HUES64 (cell line): ENCODE measurements around the gene TMEM132A.

ENCODE experiments used
- H3K27ac ChIP-seq: 2 replicates; pipeline ENCODE4 v1.7.0; 2013; ENCODE audit warnings: low read depth, low read length, inconsistent platforms
- H3K27me3 ChIP-seq: 2 replicates; pipeline ENCODE4 v1.6.1; 2013; ENCODE audit warnings: mild to moderate bottlenecking, low read length; ENCODE audit not compliant: insufficient read depth
- H3K36me3 ChIP-seq: 2 replicates; pipeline ENCODE4 v1.6.1; 2013; ENCODE audit warnings: mild to moderate bottlenecking, low read length; ENCODE audit not compliant: insufficient read depth
- H3K4me1 ChIP-seq: 2 replicates; pipeline ENCODE4 v1.6.1; 2013; ENCODE audit warnings: mild to moderate bottlenecking, low read length, moderate library complexity; ENCODE audit not compliant: insufficient read depth
- H3K4me3 ChIP-seq: 2 replicates; pipeline ENCODE4 v1.5.1; 2013; ENCODE audit warnings: mild to moderate bottlenecking, low read length, moderate library complexity
- H3K9ac ChIP-seq: 2 replicates; pipeline ENCODE4 v1.6.1; 2013; ENCODE audit warnings: mild to moderate bottlenecking, low read depth, low read length
- H3K9me3 ChIP-seq: 2 replicates; pipeline ENCODE4 v1.6.1; 2013; ENCODE audit warnings: low read depth, low read length; ENCODE audit not compliant: insufficient read depth
- WGBS: fragments of 150-250, 120-280 bp; methylation state at CpG from one replicate; pipeline ENCODE4 v1.1.7; 2013; ENCODE audit warnings: missing lambda C conversion rate; 5-methylcytosine and 5-hydroxymethylcytosine counted together

TMEM132A gene

DNA sequence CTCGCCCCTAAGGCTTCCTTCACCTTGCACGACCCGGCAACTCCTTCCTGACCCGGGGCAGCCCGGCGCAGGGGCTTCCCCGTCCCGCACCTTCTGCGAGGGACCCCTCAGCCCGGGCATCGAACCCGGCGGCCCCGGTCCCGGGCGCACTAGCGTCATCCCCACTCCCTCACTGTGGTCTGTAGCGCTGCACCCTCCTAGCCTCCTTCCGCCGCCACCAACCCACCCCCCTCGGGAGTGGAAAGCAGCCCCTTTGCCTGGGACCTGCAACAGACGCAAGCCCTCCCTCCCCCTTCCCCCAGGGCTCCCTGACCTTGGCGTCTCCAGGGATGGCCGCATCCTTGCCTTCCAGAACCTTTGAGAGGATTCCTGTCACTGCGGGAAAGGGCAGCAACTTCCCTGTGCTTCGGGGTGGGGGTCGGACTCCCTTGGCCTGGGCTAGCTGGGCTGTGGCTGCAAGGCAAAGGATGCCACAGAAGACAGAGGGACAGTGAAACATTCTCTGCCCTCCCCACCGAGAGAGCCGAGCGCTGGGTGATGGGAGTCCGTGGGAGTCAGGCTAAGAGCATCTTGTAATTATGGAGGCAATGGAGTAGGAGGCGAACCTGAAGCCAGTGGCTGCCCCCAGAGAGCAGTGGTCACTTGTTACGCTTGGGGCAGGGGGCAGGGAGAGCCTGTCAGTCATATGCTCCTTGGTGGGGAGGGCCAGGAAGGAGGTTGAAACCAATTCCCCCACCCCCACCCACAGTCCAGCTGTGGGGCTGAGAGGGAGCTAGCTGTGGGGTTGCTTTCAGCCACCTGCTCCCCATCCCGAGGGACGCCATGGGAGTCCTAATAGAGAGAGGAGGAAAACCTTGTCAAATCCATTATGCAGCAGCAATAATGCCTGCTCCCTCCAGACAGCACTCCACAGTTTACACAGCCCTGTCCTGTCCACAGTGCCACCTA lies 920 bp downstream of the TMEM132A start:
- peaks cover 4% of the 10 kb centered on the region; the same call in 1 of the 2 replicates for H3K27me3 ChIP-seq
- WGBS, result 1% methylated on average over 33 of the region's 35 CpGs
- H3K27ac ChIP-seq, result no peak overlapping the region
- peaks cover 6% of the 10 kb centered on the region for H3K4me1 ChIP-seq
- H3K36me3 ChIP-seq, result peaks cover 55% of the 10 kb centered on the region
- no peaks in the 10 kb centered on the region for H3K9me3 ChIP-seq
- peak overlapping the region; percentile 82 for H3K9ac ChIP-seq
- H3K4me3 ChIP-seq, result peak overlapping the region; percentile 86

- peak overlapping the region; percentile 86 for H3K4me3 ChIP-seq
- WGBS, result 63% methylated on average over 6 of the region's 6 CpGs
- peaks cover 6% of the 10 kb centered on the region for H3K4me1 ChIP-seq
- no peaks in the 10 kb centered on the region for H3K9me3 ChIP-seq
- H3K36me3 ChIP-seq, result peaks cover 55% of the 10 kb centered on the region
- no peak overlapping the region for H3K27ac ChIP-seq
- no peak overlapping the region for H3K9ac ChIP-seq
- peaks cover 4% of the 10 kb centered on the region; the same call in 1 of the 2 replicates for H3K27me3 ChIP-seq
Measured at GRCh38 chr11:60925868-60926267, 1.6 kb downstream of the TMEM132A start.

- peaks cover 56% of the 10 kb centered on the region for H3K36me3 ChIP-seq
Measured at GRCh38 chr11:60926500-60926899, 2.2 kb downstream of the TMEM132A start.

DNA sequence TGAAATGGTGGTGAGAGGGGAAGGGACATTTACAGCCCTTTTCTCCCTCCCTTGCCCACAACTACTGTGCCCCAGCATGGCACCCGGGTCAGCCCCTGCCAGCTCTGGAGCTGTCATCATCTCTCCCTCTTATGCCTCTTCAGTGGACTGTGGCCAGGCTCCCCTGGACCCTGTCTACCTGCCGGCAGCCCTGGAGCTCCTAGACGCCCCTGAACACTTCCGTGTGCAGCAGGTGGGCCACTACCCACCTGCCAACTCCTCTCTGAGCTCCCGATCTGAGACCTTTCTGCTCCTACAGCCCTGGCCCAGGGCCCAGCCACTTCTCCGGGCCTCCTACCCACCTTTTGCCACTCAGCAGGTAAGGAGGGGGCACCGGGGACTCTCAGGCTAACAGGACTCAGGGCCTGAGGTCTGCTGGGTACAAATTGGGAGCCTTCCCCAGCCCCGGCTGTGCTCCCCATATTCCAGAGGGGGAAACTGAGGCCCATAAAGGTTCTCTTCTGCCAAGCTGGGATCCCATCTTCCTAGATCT lies 2.9 kb downstream of the TMEM132A start:
- H3K27ac ChIP-seq, result no peak overlapping the region
- H3K4me3 ChIP-seq, result no peak overlapping the region
- peaks cover 4% of the 10 kb centered on the region; the same call in 1 of the 2 replicates for H3K27me3 ChIP-seq
- 92% methylated on average over 8 of the region's 8 CpGs for WGBS
- H3K9me3 ChIP-seq, result no peaks in the 10 kb centered on the region
- H3K4me1 ChIP-seq, result peaks cover 6% of the 10 kb centered on the region
- H3K36me3 ChIP-seq, result peaks cover 59% of the 10 kb centered on the region
- no peak overlapping the region for H3K9ac ChIP-seq

More at GRCh38 chr11:60926500-60926899, 2.2 kb downstream of the TMEM132A start:
- H3K9ac ChIP-seq, result no peak overlapping the region
- no peak overlapping the region for H3K27ac ChIP-seq
- peaks cover 6% of the 10 kb centered on the region for H3K4me1 ChIP-seq
- peaks cover 4% of the 10 kb centered on the region; the same call in 1 of the 2 replicates for H3K27me3 ChIP-seq
- 91% methylated on average over 8 of the region's 8 CpGs for WGBS
- H3K4me3 ChIP-seq, result 0 out of 2 replicates have a peak overlapping the region, but pooled peaks have one; percentile 86
- H3K9me3 ChIP-seq, result no peaks in the 10 kb centered on the region

GRCh38 chr11:60927600-60927999 lies 3.3 kb downstream of the TMEM132A start:
- H3K4me1 ChIP-seq, result peaks cover 10% of the 10 kb centered on the region
- 92% methylated on average over 16 of the region's 16 CpGs for WGBS
- no peak overlapping the region for H3K4me3 ChIP-seq
- no peak overlapping the region for H3K27ac ChIP-seq
- H3K36me3 ChIP-seq, result peaks cover 61% of the 10 kb centered on the region
- peaks cover 4% of the 10 kb centered on the region; the same call in 1 of the 2 replicates for H3K27me3 ChIP-seq
- no peaks in the 10 kb centered on the region for H3K9me3 ChIP-seq
- no peak overlapping the region for H3K9ac ChIP-seq

GRCh38 chr11:60928563-60929001 lies 4.3 kb downstream of the TMEM132A start:
- Histone ChIP-seq H3K36me3 (peaks cover 63% of the 10 kb centered on the region), H3K9ac (no peak overlapping the region)
- 95% methylated on average over 20 of the region's 20 CpGs for WGBS

GRCh38 chr11:60929764-60930163 lies 5.5 kb downstream of the TMEM132A start:
- no peaks in the 10 kb centered on the region for H3K9me3 ChIP-seq
- no peak overlapping the region for H3K9ac ChIP-seq
- peaks cover 68% of the 10 kb centered on the region for H3K36me3 ChIP-seq
- H3K27ac ChIP-seq, result no peak overlapping the region
- no peak overlapping the region for H3K4me3 ChIP-seq
- 89% methylated on average over 4 of the region's 4 CpGs for WGBS
- peaks cover 4% of the 10 kb centered on the region; the same call in 1 of the 2 replicates for H3K27me3 ChIP-seq
- peaks cover 12% of the 10 kb centered on the region for H3K4me1 ChIP-seq

More at GRCh38 chr11:60928563-60929001, 4.3 kb downstream of the TMEM132A start:
- no peak overlapping the region for H3K4me3 ChIP-seq
- H3K27ac ChIP-seq, result no peak overlapping the region
- H3K27me3 ChIP-seq, result peaks cover 4% of the 10 kb centered on the region; the same call in 1 of the 2 replicates
- H3K9me3 ChIP-seq, result no peaks in the 10 kb centered on the region
- H3K4me1 ChIP-seq, result peaks cover 12% of the 10 kb centered on the region

DNA sequence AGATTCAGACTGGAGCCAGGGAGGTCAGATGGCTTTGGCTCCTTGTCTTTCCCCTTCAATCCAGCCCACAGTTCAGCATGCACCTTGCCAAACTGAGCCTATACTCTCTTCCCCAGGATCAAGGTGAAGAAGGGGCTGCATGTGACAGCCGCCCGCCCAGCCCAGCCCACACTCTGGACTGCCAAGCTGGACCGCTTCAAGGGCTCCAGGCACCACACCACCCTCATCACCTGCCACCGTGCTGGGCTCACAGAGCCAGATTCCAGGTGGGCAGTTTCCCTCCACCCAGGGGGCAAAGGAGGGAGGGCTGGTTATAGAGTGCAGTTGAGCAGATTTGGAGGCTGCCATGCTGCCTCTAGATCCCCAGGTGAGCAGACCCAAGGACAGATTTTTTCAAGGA lies 6.1 kb downstream of the TMEM132A start:
- Histone ChIP-seq H3K9ac (no peak overlapping the region), H3K4me1 (peaks cover 12% of the 10 kb centered on the region), H3K36me3 (peaks cover 71% of the 10 kb centered on the region), H3K27ac (no peak overlapping the region), H3K27me3 (no peaks in the 10 kb centered on the region), H3K4me3 (no peak overlapping the region), H3K9me3 (no peaks in the 10 kb centered on the region)
- 93% methylated on average over 4 of the region's 4 CpGs for WGBS

- H3K9me3 ChIP-seq, result no peaks in the 10 kb centered on the region
- H3K9ac ChIP-seq, result no peak overlapping the region
- H3K27me3 ChIP-seq, result no peaks in the 10 kb centered on the region
- 90% methylated on average over 9 of the region's 9 CpGs for WGBS
- H3K4me1 ChIP-seq, result peaks cover 7% of the 10 kb centered on the region; the same call in 1 of the 2 replicates
- H3K4me3 ChIP-seq, result no peak overlapping the region
- peaks cover 69% of the 10 kb centered on the region for H3K36me3 ChIP-seq
- peak overlapping the region; percentile 62; the same call in 1 of the 2 replicates for H3K27ac ChIP-seq
Measured at GRCh38 chr11:60931917-60932316, 7.7 kb downstream of the TMEM132A start.

GRCh38 chr11:60932605-60933356 lies 8.5 kb downstream of the TMEM132A start:
- WGBS, result 78% methylated on average over 5 of the region's 5 CpGs

More at GRCh38 chr11:60932605-60933356, 8.5 kb downstream of the TMEM132A start:
- H3K4me1 ChIP-seq, result peaks cover 7% of the 10 kb centered on the region; the same call in 1 of the 2 replicates
- H3K9me3 ChIP-seq, result no peaks in the 10 kb centered on the region
- H3K36me3 ChIP-seq, result peaks cover 60% of the 10 kb centered on the region
- H3K27me3 ChIP-seq, result no peaks in the 10 kb centered on the region
- no peak overlapping the region for H3K4me3 ChIP-seq
- peak overlapping the region; percentile 60; the same call in 1 of the 2 replicates for H3K9ac ChIP-seq
- H3K27ac ChIP-seq, result peak overlapping the region; percentile 80; the same call in 1 of the 2 replicates
